PC-3 (cell line): ENCODE measurements around the gene CIB1. TPM values are rescaled to one million over a fixed set of nuclear protein-coding genes. Genes with fewer than 3 reads are reported as not detected.
A peak's percentile ranks its signal among the peaks of the same experiment; 100 is the strongest.

Experiments used
- ATAC-seq: fragments of 200-7000 bp; cut with Tn5 transposase; 2 replicates; pipeline ENCODE4 v1.9.1; 2020; ENCODE audit warnings: mild to moderate bottlenecking, moderate library complexity
- BruUV-seq: library from RNA; stranded (reverse); fragments of 400-500 nt; replicated peaks from 2 replicates; lab custom pipeline; 2021; lab: Mats Ljungman, UMichigan
- CTCF ChIA-PET: fragments of 300-600 bp; sonication (Branson Sonifier 250); formaldehyde crosslinking; loops from one replicate; lab custom pipeline; 2022; ENCODE audit warnings: antibody characterized with exemption; lab: Charles Lee
- POLR2A ChIA-PET: fragments of 300-600 bp; sonication (Branson Sonifier 250); formaldehyde crosslinking; loops from one replicate; lab custom pipeline; 2022; ENCODE audit warnings: antibody characterized with exemption; ENCODE audit not compliant: unreplicated experiment; lab: Charles Lee
- DNase-seq: peaks from one replicate; pipeline ENCODE4 v3.0.0-alpha.2; 2015
- H2AFZ ChIP-seq: fragments of 300-600 bp; sonication (generic); 2 replicates; pipeline ENCODE4 v1.6.0; 2016; ENCODE audit warnings: antibody characterized with exemption, low read length
- H3F3A ChIP-seq: fragments of 300-600 bp; sonication (generic); one replicate; pipeline ENCODE4 v1.6.0; 2017; ENCODE audit warnings: antibody characterized with exemption, low read length, control low read depth, mild to moderate bottlenecking; ENCODE audit not compliant: unreplicated experiment
- H3K27ac ChIP-seq: fragments of 300-600 bp; sonication (generic); 2 replicates; pipeline ENCODE4 v1.5.1; 2016; ENCODE audit warnings: mild to moderate bottlenecking, low read length
- H3K27me3 ChIP-seq: fragments of 300-600 bp; sonication (generic); 2 replicates; pipeline ENCODE4 v1.6.1; 2016; ENCODE audit warnings: low read length, mixed read lengths
- H3K36me3 ChIP-seq: fragments of 300-600 bp; sonication (generic); 2 replicates; pipeline ENCODE4 v1.6.1; 2016; ENCODE audit warnings: low read depth, mixed run types, low read length, mixed read lengths
- H3K4me1 ChIP-seq: fragments of 300-600 bp; sonication (generic); 2 replicates; pipeline ENCODE4 v1.5.1; 2016; ENCODE audit warnings: low read length; ENCODE audit not compliant: insufficient read depth
- H3K4me2 ChIP-seq: fragments of 300-600 bp; sonication (generic); 2 replicates; pipeline ENCODE4 v1.6.0; 2016; ENCODE audit warnings: low read length
- H3K4me3 ChIP-seq: fragments of 300-600 bp; sonication (generic); 2 replicates; pipeline ENCODE4 v1.5.1; 2016; ENCODE audit warnings: mild to moderate bottlenecking, low read length, mixed read lengths
- H3K79me2 ChIP-seq: fragments of 300-600 bp; sonication (generic); 2 replicates; pipeline ENCODE4 v1.6.1; 2017; ENCODE audit warnings: low read length, mixed read lengths
- H3K9ac ChIP-seq: fragments of 300-600 bp; sonication (generic); 2 replicates; pipeline ENCODE4 v1.6.0; 2016; ENCODE audit warnings: mild to moderate bottlenecking, low read length
- H3K9me2 ChIP-seq: fragments of 300-600 bp; sonication (generic); replicated peaks from 2 replicates; pipeline ENCODE4 v1.6.1; 2016; ENCODE audit warnings: mixed run types, low read length, mixed read lengths
- H3K9me3 ChIP-seq: fragments of 300-600 bp; sonication (generic); 2 replicates; pipeline ENCODE4 v1.6.1; 2016; ENCODE audit warnings: low read length, mixed read lengths
- H4K20me1 ChIP-seq: fragments of 300-600 bp; sonication (generic); 2 replicates; pipeline ENCODE4 v1.6.1; 2016; ENCODE audit warnings: low read length, mixed read lengths
- EZH2 ChIP-seq: fragments of 300-600 bp; sonication (generic); IDR thresholded peaks from one replicate; pipeline ENCODE4 v1.6.1; 2017; ENCODE audit warnings: antibody characterized with exemption, mild to moderate bottlenecking, low read length; ENCODE audit not compliant: unreplicated experiment
- EZH2phosphoT487 ChIP-seq: fragments of 300-600 bp; sonication (generic); IDR thresholded peaks from 2 replicates; pipeline ENCODE4 v1.6.1; 2018; ENCODE audit warnings: mild to moderate bottlenecking, antibody characterized with exemption, low read length, borderline replicate concordance
- intact Hi-C: fragments of 100-400 bp; cut with micrococcal nuclease; formaldehyde crosslinking; loops from 2 replicates; pipeline ENCODE4 v1.9.0; 2023
- total RNA-seq: library from RNA; depleted of rRNA; stranded (reverse); fragments of >200 nt; gene quantifications from 2 replicates; pipeline ENCODE4 v1.2.3, GENCODE V29; 2014
- TF ChIP-seq, protein P1 (sequence below): fragments of 300-600 bp; sonication (generic); conservative IDR thresholded peaks from 2 replicates; pipeline ENCODE4 v1.5.1; 2017; ENCODE audit warnings: antibody characterized with exemption, low read depth, mild to moderate bottlenecking, low read length

CIB1 gene
- total RNA-seq, 1 experiment from 2014 or later: 83.7 TPM

DNA sequence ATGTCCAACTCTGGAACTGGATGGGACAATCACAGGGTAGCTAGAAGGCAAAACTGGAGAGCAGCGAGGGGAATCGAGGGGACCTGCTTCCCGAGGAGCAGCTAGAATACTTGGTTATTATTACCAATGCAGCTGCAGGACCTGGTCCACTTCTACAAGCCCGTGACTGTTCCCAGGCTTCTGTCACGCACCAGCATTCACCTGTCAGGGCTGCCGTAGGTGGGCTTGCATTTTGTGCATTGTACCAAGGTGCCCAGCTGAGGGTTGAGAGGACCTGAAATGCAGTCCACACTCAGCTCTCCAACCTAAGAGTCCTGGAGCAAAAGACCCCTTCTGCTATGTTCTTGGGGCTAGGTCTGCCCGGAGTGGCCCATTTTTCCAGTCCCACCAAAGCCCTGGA is 30.3 kb downstream of the CIB1 start:
- Histone ChIP-seq H3F3A (peaks cover 10% of the 10 kb centered on the region), H3K79me2 (peaks cover 87% of the 10 kb centered on the region), H3K9me3 (no peaks in the 10 kb centered on the region), H3K36me3 (peaks cover 38% of the 10 kb centered on the region), H4K20me1 (peaks cover 46% of the 10 kb centered on the region), H3K9me2 (no peaks in the 10 kb centered on the region), H3K27me3 (no peaks in the 10 kb centered on the region), H3K27ac (no peak overlapping the region; the same call in 1 of the 2 replicates), H2AFZ (no peak overlapping the region), H3K4me2 (peak overlapping the region; percentile 99), H3K4me3 (peak overlapping the region; percentile 100), H3K9ac (peak overlapping the region; percentile 100), H3K4me1 (peaks cover 39% of the 10 kb centered on the region)
- intact Hi-C loops: no loop called here
- TF ChIP-seq EZH2 (no peak), EZH2phosphoT487 (no peak)
- TF ChIP-seq, protein P1, sequence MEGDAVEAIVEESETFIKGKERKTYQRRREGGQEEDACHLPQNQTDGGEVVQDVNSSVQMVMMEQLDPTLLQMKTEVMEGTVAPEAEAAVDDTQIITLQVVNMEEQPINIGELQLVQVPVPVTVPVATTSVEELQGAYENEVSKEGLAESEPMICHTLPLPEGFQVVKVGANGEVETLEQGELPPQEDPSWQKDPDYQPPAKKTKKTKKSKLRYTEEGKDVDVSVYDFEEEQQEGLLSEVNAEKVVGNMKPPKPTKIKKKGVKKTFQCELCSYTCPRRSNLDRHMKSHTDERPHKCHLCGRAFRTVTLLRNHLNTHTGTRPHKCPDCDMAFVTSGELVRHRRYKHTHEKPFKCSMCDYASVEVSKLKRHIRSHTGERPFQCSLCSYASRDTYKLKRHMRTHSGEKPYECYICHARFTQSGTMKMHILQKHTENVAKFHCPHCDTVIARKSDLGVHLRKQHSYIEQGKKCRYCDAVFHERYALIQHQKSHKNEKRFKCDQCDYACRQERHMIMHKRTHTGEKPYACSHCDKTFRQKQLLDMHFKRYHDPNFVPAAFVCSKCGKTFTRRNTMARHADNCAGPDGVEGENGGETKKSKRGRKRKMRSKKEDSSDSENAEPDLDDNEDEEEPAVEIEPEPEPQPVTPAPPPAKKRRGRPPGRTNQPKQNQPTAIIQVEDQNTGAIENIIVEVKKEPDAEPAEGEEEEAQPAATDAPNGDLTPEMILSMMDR: no peak
- ChIA-PET POLR2A (no interaction called here), CTCF (interaction anchor here (0.6 kb wide), 1 partner anchor 9 kb away, joined by 4 read pairs; no protein-coding TSS in a partner anchor)
- BruUV-seq: no TSS peak
- DNase-seq (no peak), ATAC-seq (no peak)

- Histone ChIP-seq H3K27me3 (no peaks in the 10 kb centered on the region), H3K9ac (peak overlapping the region; percentile 100), H3K27ac (peak overlapping the region; percentile 82), H2AFZ (no peak overlapping the region), H3K9me2 (no peaks in the 10 kb centered on the region), H3F3A (peaks cover 12% of the 10 kb centered on the region), H3K4me1 (peaks cover 42% of the 10 kb centered on the region), H3K79me2 (peaks cover 81% of the 10 kb centered on the region), H3K4me2 (peak overlapping the region; percentile 99), H4K20me1 (peaks cover 46% of the 10 kb centered on the region), H3K4me3 (peak overlapping the region; percentile 100), H3K36me3 (peaks cover 38% of the 10 kb centered on the region), H3K9me3 (no peaks in the 10 kb centered on the region)
- TF ChIP-seq EZH2phosphoT487: no peak
- no peak for TF ChIP-seq EZH2
- TF ChIP-seq, protein P1: no peak
- no TSS peak for BruUV-seq
- CTCF ChIA-PET: no interaction called here
- DNase-seq: no peak
- intact Hi-C loops: no loop called here
- POLR2A ChIA-PET: no interaction called here
- ATAC-seq: no peak
Observed at GRCh38 chr15:90202929-90203328, 30.8 kb downstream of the CIB1 start.

DNA sequence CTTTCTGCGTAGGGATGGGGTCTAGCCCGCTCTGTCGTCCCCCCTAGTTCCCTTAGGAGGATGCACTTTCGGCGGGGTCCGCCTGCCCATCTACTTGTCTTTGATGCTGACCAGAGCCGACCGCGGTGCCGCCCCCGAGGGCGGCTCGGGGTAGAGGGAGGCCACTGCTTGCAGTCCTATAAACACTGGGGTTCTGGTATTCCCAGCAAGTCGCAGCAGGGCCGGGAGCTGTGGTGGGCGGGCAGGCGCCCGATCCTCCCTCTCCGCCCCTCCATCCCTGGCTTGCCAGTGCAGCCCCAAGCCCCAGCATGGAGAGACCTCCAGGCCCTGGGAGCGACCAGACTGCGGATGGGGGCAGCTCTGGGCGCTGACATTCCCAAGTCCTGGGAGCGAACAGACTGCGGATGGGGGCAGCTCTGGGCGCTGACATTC is 31.8 kb downstream of the CIB1 start:
- Histone ChIP-seq H3K4me2 (peak overlapping the region; percentile 99), H3K79me2 (peaks cover 71% of the 10 kb centered on the region), H4K20me1 (peaks cover 46% of the 10 kb centered on the region), H3K4me1 (peaks cover 42% of the 10 kb centered on the region), H3K27me3 (no peaks in the 10 kb centered on the region), H3K36me3 (peaks cover 30% of the 10 kb centered on the region), H2AFZ (no peak overlapping the region), H3K9me2 (no peaks in the 10 kb centered on the region), H3K27ac (peak overlapping the region; percentile 82), H3K9me3 (no peaks in the 10 kb centered on the region), H3F3A (peaks cover 12% of the 10 kb centered on the region), H3K4me3 (peak overlapping the region; percentile 100), H3K9ac (peak overlapping the region; percentile 100)
- no peak for DNase-seq
- CTCF ChIA-PET: interaction anchor here (0.6 kb wide), 1 partner anchor 85 kb away, joined by 3 read pairs; no protein-coding TSS in a partner anchor
- TF ChIP-seq, protein P1: no peak
- TF ChIP-seq EZH2 (no peak), EZH2phosphoT487 (no peak)
- no TSS peak for BruUV-seq
- POLR2A ChIA-PET: no interaction called here
- peak; percentile 13 for ATAC-seq
- intact Hi-C loops: loop anchor here (2.0 kb wide), 1 partner anchor 17 kb away; no protein-coding TSS in a partner anchor
